ENCODE data around the gene GZMA. TPM values are rescaled to one million over a fixed set of nuclear protein-coding genes. Genes with fewer than 3 reads are reported as not detected.

GZMA gene
- total RNA-seq, 1 donor from 2014 or later: not detected

DNA sequence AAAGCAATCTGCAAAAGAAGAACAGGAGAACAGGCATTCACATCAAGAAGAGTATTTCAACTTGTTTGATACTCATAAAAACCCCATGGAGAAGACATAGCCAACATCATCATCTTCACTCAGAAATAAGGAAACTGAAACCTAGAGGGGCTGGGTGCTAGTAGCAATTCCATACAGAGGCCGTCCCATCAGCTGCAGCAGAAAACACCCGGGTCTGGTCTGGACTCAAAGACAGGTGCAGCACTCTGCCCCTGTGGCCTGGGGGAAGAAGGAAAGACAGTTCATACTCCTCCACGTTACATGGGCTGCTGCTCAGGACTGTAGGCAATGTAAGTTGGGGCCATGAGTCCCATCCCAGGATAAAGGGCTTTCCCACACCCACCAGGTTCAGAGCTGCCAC is 11.6 kb downstream of the GZMA start:
- TF ChIP-seq, protein P1, sequence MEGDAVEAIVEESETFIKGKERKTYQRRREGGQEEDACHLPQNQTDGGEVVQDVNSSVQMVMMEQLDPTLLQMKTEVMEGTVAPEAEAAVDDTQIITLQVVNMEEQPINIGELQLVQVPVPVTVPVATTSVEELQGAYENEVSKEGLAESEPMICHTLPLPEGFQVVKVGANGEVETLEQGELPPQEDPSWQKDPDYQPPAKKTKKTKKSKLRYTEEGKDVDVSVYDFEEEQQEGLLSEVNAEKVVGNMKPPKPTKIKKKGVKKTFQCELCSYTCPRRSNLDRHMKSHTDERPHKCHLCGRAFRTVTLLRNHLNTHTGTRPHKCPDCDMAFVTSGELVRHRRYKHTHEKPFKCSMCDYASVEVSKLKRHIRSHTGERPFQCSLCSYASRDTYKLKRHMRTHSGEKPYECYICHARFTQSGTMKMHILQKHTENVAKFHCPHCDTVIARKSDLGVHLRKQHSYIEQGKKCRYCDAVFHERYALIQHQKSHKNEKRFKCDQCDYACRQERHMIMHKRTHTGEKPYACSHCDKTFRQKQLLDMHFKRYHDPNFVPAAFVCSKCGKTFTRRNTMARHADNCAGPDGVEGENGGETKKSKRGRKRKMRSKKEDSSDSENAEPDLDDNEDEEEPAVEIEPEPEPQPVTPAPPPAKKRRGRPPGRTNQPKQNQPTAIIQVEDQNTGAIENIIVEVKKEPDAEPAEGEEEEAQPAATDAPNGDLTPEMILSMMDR (conservative IDR thresholded peaks at IDR 0.05): no peak
- no peak for DNase-seq (ENCODE audit: low read depth, low spot score)
- Mint-ChIP-seq H3K4me3 (no peak overlapping the region), H3K4me1 (peaks cover 11% of the 10 kb centered on the region), H3K27me3 (ENCODE audit: low read depth) (no peaks in the 10 kb centered on the region), H3K27ac (ENCODE audit: unreplicated experiment) (no peak overlapping the region), H3K36me3 (ENCODE audit: low read depth) (no peaks in the 10 kb centered on the region), H3K9me3 (peaks cover 3% of the 10 kb centered on the region)

DNA sequence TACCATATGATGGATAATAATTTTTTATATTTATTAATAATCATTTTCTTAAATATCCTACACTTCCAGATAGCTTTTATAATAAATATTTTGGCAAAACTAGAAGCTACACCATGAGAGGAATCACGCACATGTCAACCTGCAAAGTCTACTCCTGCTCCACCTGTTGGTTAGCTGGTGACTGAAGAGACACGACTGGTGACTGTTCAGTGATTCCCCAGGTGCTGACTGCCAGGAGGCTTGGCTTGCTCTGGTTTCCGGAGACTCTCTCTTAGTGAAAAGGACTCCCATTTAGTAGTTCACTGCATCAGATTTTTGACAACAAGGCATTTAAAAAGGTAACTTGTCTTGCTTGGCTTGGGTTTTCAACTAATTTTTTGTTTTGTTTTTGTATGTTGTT is 20.9 kb downstream of the GZMA start:
- Mint-ChIP-seq H3K9me3 (no peaks in the 10 kb centered on the region), H3K27me3 (ENCODE audit: low read depth) (peaks cover 8% of the 10 kb centered on the region), H3K4me1 (no peaks in the 10 kb centered on the region), H3K4me3 (no peak overlapping the region), H3K36me3 (ENCODE audit: low read depth) (no peaks in the 10 kb centered on the region), H3K27ac (ENCODE audit: unreplicated experiment) (no peak overlapping the region)
- no peak for DNase-seq (ENCODE audit: low read depth, low spot score)
- TF ChIP-seq, protein P1 (conservative IDR thresholded peaks at IDR 0.05): no peak

DNA sequence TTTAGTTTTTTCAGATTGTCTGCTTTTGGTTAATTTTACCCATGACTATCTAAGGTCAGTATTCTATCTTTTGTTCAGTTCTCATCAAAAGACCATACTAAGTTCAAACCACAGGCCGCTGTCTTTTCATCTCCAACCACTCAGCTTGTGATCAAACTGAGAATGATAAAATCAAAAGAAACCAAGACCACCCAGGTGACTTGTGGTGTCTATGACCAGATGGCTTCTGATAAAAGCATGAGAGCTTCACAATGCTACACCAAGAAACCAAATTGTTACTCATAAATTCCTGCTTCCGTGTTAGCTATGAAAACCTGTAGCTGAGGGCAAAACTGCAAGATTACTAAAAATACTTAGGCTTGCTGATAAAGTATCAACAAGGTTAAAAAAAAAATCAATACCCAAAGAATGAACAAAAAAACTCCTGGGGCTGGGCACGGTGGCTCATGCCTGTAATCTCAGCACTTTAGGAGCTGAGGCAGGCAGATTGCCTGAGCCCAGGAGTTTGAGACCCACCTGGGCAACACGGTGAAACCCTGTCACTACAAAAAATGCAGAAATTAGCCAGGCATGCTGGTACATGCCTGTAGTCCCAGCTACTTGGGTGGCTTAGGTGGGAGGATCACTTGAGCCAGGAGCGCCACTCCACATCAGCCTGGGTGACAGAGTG is 31.7 kb downstream of the GZMA start:
- H3K4me1 Mint-ChIP-seq: no peaks in the 10 kb centered on the region
- H3K27ac Mint-ChIP-seq (ENCODE audit: unreplicated experiment): no peak overlapping the region
- H3K27me3 Mint-ChIP-seq (ENCODE audit: low read depth): peaks cover 3% of the 10 kb centered on the region
- no peak for DNase-seq (ENCODE audit: low read depth, low spot score)
- H3K36me3 Mint-ChIP-seq (ENCODE audit: low read depth): no peaks in the 10 kb centered on the region
- peaks cover 5% of the 10 kb centered on the region for H3K9me3 Mint-ChIP-seq
- TF ChIP-seq, protein P1 (conservative IDR thresholded peaks at IDR 0.05): no peak
- H3K4me3 Mint-ChIP-seq: no peak overlapping the region

DNA sequence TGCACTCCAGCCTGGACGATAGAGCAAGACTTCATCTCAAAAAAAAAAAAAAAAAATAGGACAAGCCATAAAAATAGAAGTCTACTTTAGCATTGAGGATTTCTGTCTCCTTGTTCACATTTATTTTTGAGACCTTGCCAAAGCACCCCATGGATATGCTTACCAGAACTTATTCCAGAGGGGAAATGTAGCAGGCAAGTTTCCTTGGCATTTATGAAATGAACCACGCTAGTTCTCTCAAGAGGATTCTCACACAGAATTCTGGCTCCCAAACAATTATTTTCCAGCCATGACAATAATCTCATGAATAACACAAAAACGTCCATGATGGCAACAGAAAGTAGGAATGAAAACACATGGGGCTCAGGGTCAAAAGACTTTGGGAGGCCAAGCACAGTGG is 34.1 kb downstream of the GZMA start:
- TF ChIP-seq, protein P1 (conservative IDR thresholded peaks at IDR 0.05): no peak
- no peaks in the 10 kb centered on the region for H3K36me3 Mint-ChIP-seq (ENCODE audit: low read depth)
- no peak overlapping the region for H3K4me3 Mint-ChIP-seq
- H3K9me3 Mint-ChIP-seq: no peaks in the 10 kb centered on the region
- peaks cover 4% of the 10 kb centered on the region for H3K27me3 Mint-ChIP-seq (ENCODE audit: low read depth)
- no peak for DNase-seq (ENCODE audit: low read depth, low spot score)
- H3K4me1 Mint-ChIP-seq: no peaks in the 10 kb centered on the region
- H3K27ac Mint-ChIP-seq (ENCODE audit: unreplicated experiment): no peak overlapping the region

DNA sequence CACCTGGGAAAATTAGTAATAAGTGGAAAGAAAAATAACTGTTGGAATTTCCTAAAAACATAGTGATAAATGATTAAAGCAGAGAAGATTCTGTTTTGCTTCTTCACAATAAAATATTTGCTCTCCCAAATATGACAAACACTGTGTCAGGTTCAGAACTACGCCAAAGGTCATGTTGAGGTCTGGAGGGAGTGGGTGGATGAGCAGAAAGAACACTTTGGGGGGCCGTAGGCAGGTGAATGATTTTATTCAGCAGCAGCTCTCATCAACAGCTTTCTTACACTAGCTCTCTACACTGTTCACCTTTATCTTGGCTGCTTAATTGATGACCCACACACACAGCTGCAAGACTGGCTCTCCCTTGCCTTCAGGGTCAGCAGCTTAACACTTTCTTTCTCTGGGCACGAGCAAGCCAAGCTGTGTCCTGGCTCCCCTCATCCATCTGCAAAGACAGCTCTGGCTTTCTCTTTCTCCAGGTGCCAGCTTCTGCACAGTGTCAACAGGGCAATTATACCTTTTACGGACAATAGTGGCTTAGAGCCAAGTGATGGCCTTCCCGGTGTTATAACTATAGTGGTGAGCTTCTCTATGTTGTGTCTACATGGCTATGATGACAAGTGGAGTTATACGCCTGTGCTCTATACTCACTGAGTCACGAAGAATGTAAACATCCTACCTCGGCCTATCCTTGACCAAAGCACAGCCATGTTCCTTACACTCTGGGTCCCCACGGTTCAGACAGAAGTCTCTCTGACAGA is 38.6 kb downstream of the GZMA start:
- Mint-ChIP-seq H3K27me3 (ENCODE audit: low read depth) (peaks cover 25% of the 10 kb centered on the region), H3K4me1 (no peaks in the 10 kb centered on the region), H3K36me3 (ENCODE audit: low read depth) (no peaks in the 10 kb centered on the region), H3K27ac (ENCODE audit: unreplicated experiment) (no peak overlapping the region), H3K9me3 (no peaks in the 10 kb centered on the region), H3K4me3 (no peak overlapping the region)
- DNase-seq (ENCODE audit: low read depth, low spot score): no peak
- TF ChIP-seq, protein P1 (conservative IDR thresholded peaks at IDR 0.05): no peak

All from neural crest cell (in vitro differentiated cells).